Gastrocnemius medialis (tissue), 4 donors: ENCODE results near the gene USP46.

Source experiments
- POLR2A ChIP-seq, 2 donors: fragments of 450-650 bp; IDR thresholded peaks; one replicate each; pipeline ENCODE4 v1.6.1; 2017; ENCODE audit warnings: antibody characterized with exemption in 2 of 2, mild to moderate bottlenecking in 2 of 2, moderate library complexity in 2 of 2
- TF ChIP-seq, protein P1 (sequence below), 5 experiments: fragments of 450-650 bp in 3 of 5; fragments of 200-600 bp in 2 of 5; sonication (generic) in 2 of 5; IDR thresholded peaks in 4 of 5; conservative IDR thresholded peaks in 1 of 5; 1 replicate in 4 of 5; 2 replicates in 1 of 5; pipeline ENCODE4 v1.5.1; 2016 to 2019; ENCODE audit warnings: antibody characterized with exemption in 5 of 5, mild to moderate bottlenecking in 3 of 5, moderate library complexity in 3 of 5

DNA sequence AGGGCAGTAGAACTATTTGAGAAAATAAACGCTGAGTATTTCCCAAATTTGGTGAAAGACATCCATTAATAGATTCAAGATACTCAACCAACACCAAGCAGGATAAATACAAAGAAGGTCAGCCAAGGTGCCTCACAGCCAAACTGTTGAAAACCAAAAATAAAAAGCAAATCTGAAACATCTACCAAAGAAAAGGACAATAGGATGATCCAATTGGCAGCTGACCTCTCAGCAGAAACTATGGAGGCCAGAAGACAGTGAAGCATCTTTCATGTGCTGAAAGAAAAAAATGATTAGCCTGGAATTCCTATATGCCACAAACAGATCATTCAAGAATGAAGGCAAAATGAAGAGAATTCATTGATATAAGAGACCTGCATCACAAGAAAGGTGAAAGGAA, 44.9 kb downstream of the USP46 start:
- no peak for TF ChIP-seq POLR2A (IDR thresholded peaks at IDR 0.05)
- TF ChIP-seq, protein P1, sequence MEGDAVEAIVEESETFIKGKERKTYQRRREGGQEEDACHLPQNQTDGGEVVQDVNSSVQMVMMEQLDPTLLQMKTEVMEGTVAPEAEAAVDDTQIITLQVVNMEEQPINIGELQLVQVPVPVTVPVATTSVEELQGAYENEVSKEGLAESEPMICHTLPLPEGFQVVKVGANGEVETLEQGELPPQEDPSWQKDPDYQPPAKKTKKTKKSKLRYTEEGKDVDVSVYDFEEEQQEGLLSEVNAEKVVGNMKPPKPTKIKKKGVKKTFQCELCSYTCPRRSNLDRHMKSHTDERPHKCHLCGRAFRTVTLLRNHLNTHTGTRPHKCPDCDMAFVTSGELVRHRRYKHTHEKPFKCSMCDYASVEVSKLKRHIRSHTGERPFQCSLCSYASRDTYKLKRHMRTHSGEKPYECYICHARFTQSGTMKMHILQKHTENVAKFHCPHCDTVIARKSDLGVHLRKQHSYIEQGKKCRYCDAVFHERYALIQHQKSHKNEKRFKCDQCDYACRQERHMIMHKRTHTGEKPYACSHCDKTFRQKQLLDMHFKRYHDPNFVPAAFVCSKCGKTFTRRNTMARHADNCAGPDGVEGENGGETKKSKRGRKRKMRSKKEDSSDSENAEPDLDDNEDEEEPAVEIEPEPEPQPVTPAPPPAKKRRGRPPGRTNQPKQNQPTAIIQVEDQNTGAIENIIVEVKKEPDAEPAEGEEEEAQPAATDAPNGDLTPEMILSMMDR (IDR thresholded peaks at IDR 0.05 in 4 of 5, conservative IDR thresholded peaks at IDR 0.05 in 1 of 5): no peak
